SHP77 treated with DMSO at 0.1 percent for 48 hours (cell line): ENCODE results near the gene POR.

Experiments used
- DNase-seq: peaks from one replicate; lab custom pipeline; 2025; lab: John Stamatoyannopoulos, UW

Gene POR

GRCh38 chr7:75979759-75980429, 64.9 kb downstream of the POR start:
- no peak for DNase-seq

GRCh38 chr7:75980430-75981202, 65.7 kb downstream of the POR start:
- no peak for DNase-seq

GRCh38 chr7:75981203-75981452, 66.2 kb downstream of the POR start:
- DNase-seq = no peak

- DNase-seq = no peak
Measured at GRCh38 chr7:75981453-75982305, 66.7 kb downstream of the POR start.

GRCh38 chr7:75982306-75983064, 67.5 kb downstream of the POR start:
- no peak for DNase-seq

GRCh38 chr7:75983471-75984129, 68.6 kb downstream of the POR start:
- DNase-seq = no peak

- no peak for DNase-seq
Measured at GRCh38 chr7:75984130-75985008, 69.4 kb downstream of the POR start.

GRCh38 chr7:75985009-75985517, 70.1 kb downstream of the POR start:
- no peak for DNase-seq

- DNase-seq = no peak
Measured at GRCh38 chr7:75985518-75986146, 70.7 kb downstream of the POR start.

GRCh38 chr7:75986147-75986781, 71.3 kb downstream of the POR start:
- DNase-seq = no peak

GRCh38 chr7:75987026-75987804, 72.3 kb downstream of the POR start:
- no peak for DNase-seq

- no peak for DNase-seq
Measured at GRCh38 chr7:75987805-75988567, 73.0 kb downstream of the POR start.

GRCh38 chr7:75988568-75989499, 73.9 kb downstream of the POR start:
- DNase-seq = no peak

GRCh38 chr7:75989500-75990388, 74.8 kb downstream of the POR start:
- no peak for DNase-seq

- no peak for DNase-seq
Measured at GRCh38 chr7:75991531-75992082, 76.7 kb downstream of the POR start.
